Omental fat pad (tissue), 4 donors: ENCODE results near the gene SLC6A11. TPM values are rescaled to one million over a fixed set of nuclear protein-coding genes. Genes with fewer than 3 reads are reported as not detected.

Experiments
- ATAC-seq: fragments of 150-250 bp; one replicate; pipeline ENCODE4 v1.9.1; 2016; ENCODE audit warnings: mild to moderate bottlenecking, moderate library complexity; ENCODE audit not compliant: low FRiP score
- DNase-seq: peaks from one replicate; pipeline ENCODE4 v3.0.0-alpha.2; 2019; ENCODE audit warnings: low spot score
- total RNA-seq, 4 donors: library from RNA; depleted of rRNA; stranded (reverse); fragments of >200 nt; gene quantifications; one replicate each; pipeline ENCODE4 v1.1.0, GENCODE V29; 2016
- TF ChIP-seq, protein P1 (sequence below), 3 donors: fragments of 450-650 bp; IDR thresholded peaks; one replicate each; pipeline ENCODE4 v1.5.1; 2016 to 2017; ENCODE audit warnings: antibody characterized with exemption in 3 of 3, mild to moderate bottlenecking in 3 of 3, moderate library complexity in 2 of 3

SLC6A11 gene
- total RNA-seq, 4 donors from 2014 or later: 0.09 TPM; not detected in 3

DNA sequence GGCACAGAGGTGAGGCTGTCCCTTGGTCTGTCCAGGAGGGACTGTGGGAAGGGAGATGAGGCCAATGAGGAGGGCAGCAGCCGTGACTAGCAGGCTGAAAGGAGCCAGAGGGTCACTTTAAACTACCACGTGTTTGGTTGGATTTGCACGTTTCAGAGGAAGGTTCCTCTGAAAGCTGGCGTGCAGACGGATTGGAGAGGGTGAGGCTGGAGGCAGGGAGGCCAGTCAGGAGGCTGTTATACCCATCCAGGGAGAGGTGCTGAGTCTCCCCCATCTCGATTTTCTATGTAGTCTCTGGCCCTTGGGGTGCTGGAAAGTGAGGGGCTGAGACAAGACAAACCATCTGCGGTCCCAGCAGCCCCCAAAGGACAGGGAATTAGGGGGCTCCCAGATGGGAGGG is 116.6 kb downstream of the SLC6A11 start:
- TF ChIP-seq, protein P1, sequence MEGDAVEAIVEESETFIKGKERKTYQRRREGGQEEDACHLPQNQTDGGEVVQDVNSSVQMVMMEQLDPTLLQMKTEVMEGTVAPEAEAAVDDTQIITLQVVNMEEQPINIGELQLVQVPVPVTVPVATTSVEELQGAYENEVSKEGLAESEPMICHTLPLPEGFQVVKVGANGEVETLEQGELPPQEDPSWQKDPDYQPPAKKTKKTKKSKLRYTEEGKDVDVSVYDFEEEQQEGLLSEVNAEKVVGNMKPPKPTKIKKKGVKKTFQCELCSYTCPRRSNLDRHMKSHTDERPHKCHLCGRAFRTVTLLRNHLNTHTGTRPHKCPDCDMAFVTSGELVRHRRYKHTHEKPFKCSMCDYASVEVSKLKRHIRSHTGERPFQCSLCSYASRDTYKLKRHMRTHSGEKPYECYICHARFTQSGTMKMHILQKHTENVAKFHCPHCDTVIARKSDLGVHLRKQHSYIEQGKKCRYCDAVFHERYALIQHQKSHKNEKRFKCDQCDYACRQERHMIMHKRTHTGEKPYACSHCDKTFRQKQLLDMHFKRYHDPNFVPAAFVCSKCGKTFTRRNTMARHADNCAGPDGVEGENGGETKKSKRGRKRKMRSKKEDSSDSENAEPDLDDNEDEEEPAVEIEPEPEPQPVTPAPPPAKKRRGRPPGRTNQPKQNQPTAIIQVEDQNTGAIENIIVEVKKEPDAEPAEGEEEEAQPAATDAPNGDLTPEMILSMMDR (IDR thresholded peaks at IDR 0.05): no peak
- DNase-seq: no peak
- ATAC-seq: no peak

DNA sequence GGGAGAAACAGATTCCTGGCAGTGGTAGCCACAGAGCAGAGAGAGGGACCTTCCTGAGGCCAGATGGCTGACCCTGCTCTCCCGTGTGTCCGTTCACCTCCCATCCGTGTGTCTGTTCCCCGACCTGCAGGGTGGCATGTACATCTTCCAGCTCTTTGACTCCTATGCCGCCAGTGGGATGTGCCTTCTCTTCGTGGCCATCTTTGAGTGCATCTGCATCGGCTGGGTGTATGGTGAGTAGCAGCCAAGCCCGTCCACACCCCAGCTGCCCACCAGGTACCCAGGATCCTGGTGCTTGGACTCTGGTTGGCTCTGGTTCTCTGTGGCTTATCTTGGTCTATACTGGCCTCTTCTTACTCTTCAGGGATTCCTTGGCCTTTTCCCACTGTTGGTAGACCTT is 117.0 kb downstream of the SLC6A11 start:
- ATAC-seq (no peak), DNase-seq (no peak)
- TF ChIP-seq, protein P1 (IDR thresholded peaks at IDR 0.05): no peak

- ATAC-seq (no peak), DNase-seq (no peak)
- TF ChIP-seq, protein P1 (IDR thresholded peaks at IDR 0.05): no peak
Measured at GRCh38 chr3:10933470-10933804, 117.4 kb downstream of the SLC6A11 start.

- TF ChIP-seq, protein P1 (IDR thresholded peaks at IDR 0.05): no peak
- ATAC-seq (peak; percentile 49), DNase-seq (no peak)
Measured at GRCh38 chr3:10933805-10934481, 117.9 kb downstream of the SLC6A11 start.

DNA sequence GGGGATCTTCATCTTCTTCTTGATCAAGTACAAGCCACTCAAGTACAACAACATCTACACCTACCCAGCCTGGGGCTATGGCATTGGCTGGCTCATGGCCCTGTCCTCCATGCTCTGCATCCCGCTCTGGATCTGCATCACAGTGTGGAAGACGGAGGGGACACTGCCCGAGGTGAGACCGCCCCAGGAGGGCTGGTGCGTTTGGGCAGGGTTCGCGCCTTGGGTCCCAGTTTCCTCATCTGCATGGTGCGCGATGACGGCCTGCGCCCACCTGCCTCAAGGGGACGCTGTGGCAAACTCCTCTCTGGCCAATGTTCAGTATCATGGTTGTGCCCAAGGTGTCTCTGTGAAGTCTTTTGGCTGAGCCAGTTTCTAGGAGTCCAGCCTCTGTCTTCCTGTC is 119.0 kb downstream of the SLC6A11 start:
- no peak for ATAC-seq
- no peak for DNase-seq

GRCh38 chr3:10935846-10936631 is 120.0 kb downstream of the SLC6A11 start:
- DNase-seq: no peak
- ATAC-seq: no peak
- TF ChIP-seq, protein P1 (IDR thresholded peaks at IDR 0.05): no peak

More for the DNA sequence above, 119.0 kb downstream of the SLC6A11 start:
- TF ChIP-seq, protein P1 (IDR thresholded peaks at IDR 0.05): no peak

GRCh38 chr3:10936686-10937085 is 120.7 kb downstream of the SLC6A11 start:
- TF ChIP-seq, protein P1 (IDR thresholded peaks at IDR 0.05): no peak
- DNase-seq: no peak
- ATAC-seq: no peak
